ENCODE data around the gene NHSL2. TPM values are rescaled to one million over a fixed set of nuclear protein-coding genes. Genes with fewer than 3 reads are reported as not detected.

NHSL2 gene
- total RNA-seq, 1 experiment from 2014 or later = 0.58 TPM

- BruUV-seq (replicated peaks) = no TSS peak
- H3K9me3 ChIP-seq (ENCODE audit: low read depth, low read length, poor library complexity, severe bottlenecking) = no peaks in the 10 kb centered on the region
These were observed 115.8 kb downstream of the NHSL2 start for GRCh38 chrX:72026341-72027023.

GRCh38 chrX:72027024-72027913 lies 116.6 kb downstream of the NHSL2 start:
- DNase-seq (ENCODE audit: low spot score) = no peak
- CTCF ChIA-PET = no interaction called here
- intact Hi-C loops (cut with micrococcal nuclease; ENCODE audit: unreplicated experiment) = no loop called here
- Histone ChIP-seq H3K4me3 (ENCODE audit: low read depth, low read length, poor library complexity, severe bottlenecking) (no peak overlapping the region), H3K27me3 (replicated peaks; ENCODE audit: insufficient read depth, low read depth, low read length, poor library complexity) (no peaks in the 10 kb centered on the region), H3K9me3 (ENCODE audit: low read depth, low read length, poor library complexity, severe bottlenecking) (no peaks in the 10 kb centered on the region), H3K27ac (ENCODE audit: low read depth, low read length, poor library complexity, severe bottlenecking) (no peak overlapping the region), H3K4me1 (ENCODE audit: insufficient read depth, low read length, poor library complexity, severe bottlenecking) (no peaks in the 10 kb centered on the region), H3K36me3 (ENCODE audit: insufficient read depth, low read length, poor library complexity, severe bottlenecking) (no peaks in the 10 kb centered on the region)
- no peak for TF ChIP-seq EZH2 (IDR thresholded peaks at IDR 0.05; ENCODE audit: borderline replicate concordance, low read depth, low read length, poor library complexity, severe bottlenecking)
- no peak for TF ChIP-seq CTCF (conservative IDR thresholded peaks at IDR 0.05; ENCODE audit: low read depth, low read length)
- POLR2A ChIA-PET (ENCODE audit: low non-redundant PET) = no interaction called here
- BruUV-seq (replicated peaks) = no TSS peak

More at GRCh38 chrX:72026341-72027023, 115.8 kb downstream of the NHSL2 start:
- DNase-seq (ENCODE audit: low spot score) = no peak
- Histone ChIP-seq H3K4me3 (ENCODE audit: low read depth, low read length, poor library complexity, severe bottlenecking) (no peak overlapping the region), H3K27ac (ENCODE audit: low read depth, low read length, poor library complexity, severe bottlenecking) (no peak overlapping the region), H3K27me3 (replicated peaks; ENCODE audit: insufficient read depth, low read depth, low read length, poor library complexity) (no peaks in the 10 kb centered on the region), H3K4me1 (ENCODE audit: insufficient read depth, low read length, poor library complexity, severe bottlenecking) (no peaks in the 10 kb centered on the region), H3K36me3 (ENCODE audit: insufficient read depth, low read length, poor library complexity, severe bottlenecking) (no peaks in the 10 kb centered on the region)
- TF ChIP-seq CTCF (conservative IDR thresholded peaks at IDR 0.05; ENCODE audit: low read depth, low read length) = no peak
- no peak for TF ChIP-seq EZH2 (IDR thresholded peaks at IDR 0.05; ENCODE audit: borderline replicate concordance, low read depth, low read length, poor library complexity, severe bottlenecking)
- ChIA-PET CTCF (no interaction called here), POLR2A (ENCODE audit: low non-redundant PET) (no interaction called here)
- intact Hi-C loops (cut with micrococcal nuclease; ENCODE audit: unreplicated experiment) = no loop called here

- Histone ChIP-seq H3K36me3 (ENCODE audit: insufficient read depth, low read length, poor library complexity, severe bottlenecking) (no peaks in the 10 kb centered on the region), H3K27ac (ENCODE audit: low read depth, low read length, poor library complexity, severe bottlenecking) (no peak overlapping the region), H3K4me3 (ENCODE audit: low read depth, low read length, poor library complexity, severe bottlenecking) (no peak overlapping the region), H3K27me3 (replicated peaks; ENCODE audit: insufficient read depth, low read depth, low read length, poor library complexity) (no peaks in the 10 kb centered on the region), H3K4me1 (ENCODE audit: insufficient read depth, low read length, poor library complexity, severe bottlenecking) (no peaks in the 10 kb centered on the region), H3K9me3 (ENCODE audit: low read depth, low read length, poor library complexity, severe bottlenecking) (no peaks in the 10 kb centered on the region)
- TF ChIP-seq CTCF (conservative IDR thresholded peaks at IDR 0.05; ENCODE audit: low read depth, low read length) = no peak
- TF ChIP-seq EZH2 (IDR thresholded peaks at IDR 0.05; ENCODE audit: borderline replicate concordance, low read depth, low read length, poor library complexity, severe bottlenecking) = no peak
- CTCF ChIA-PET = no interaction called here
- intact Hi-C loops (cut with micrococcal nuclease; ENCODE audit: unreplicated experiment) = no loop called here
- POLR2A ChIA-PET (ENCODE audit: low non-redundant PET) = no interaction called here
- no peak for DNase-seq (ENCODE audit: low spot score)
- no TSS peak for BruUV-seq (replicated peaks)
These were observed 117.3 kb downstream of the NHSL2 start for GRCh38 chrX:72027914-72028307.

Data from A673 (cell line).